GM21528 (cell line): ENCODE measurements around the gene BCLAF3.

ENCODE experiments used
- ATAC-seq: cut with Tn5 transposase; IDR thresholded peaks from one replicate; pipeline ENCODE4 v1.9.1; 2021; ENCODE audit warnings: mild to moderate bottlenecking, moderate library complexity; ENCODE audit not compliant: unreplicated experiment, low FRiP score

The BCLAF3 gene

GRCh38 chrX:19990556-19991349, at the start of gene BCLAF3:
Gene BCLAF3 (minus strand): TSS chrX:19991061. CDS start chrX:19970264, 20,797 bp downstream.
- peak; percentile 96 for ATAC-seq

DNA sequence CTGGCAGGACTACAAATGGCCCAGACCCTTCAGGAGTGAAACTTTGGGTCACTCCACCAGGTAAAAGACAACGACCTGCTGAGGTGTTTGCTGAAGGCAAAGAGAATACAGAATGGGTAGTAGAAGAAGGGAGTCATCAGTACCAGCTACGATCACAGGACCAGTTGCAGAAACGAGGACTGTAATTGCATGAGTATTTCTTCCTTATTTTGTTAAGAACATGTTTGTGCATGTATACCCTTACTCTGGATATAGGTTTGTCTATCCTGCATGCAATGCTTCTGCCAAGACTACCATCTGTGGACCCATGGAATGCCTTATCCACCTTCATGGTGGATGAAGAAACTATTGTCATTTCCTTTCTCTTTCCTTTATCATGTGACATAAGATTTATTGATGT, 48.1 kb upstream of the BCLAF3 start:
- no peak for ATAC-seq

GRCh38 chrX:20037186-20037585, 46.3 kb upstream of the BCLAF3 start:
- ATAC-seq: no peak

DNA sequence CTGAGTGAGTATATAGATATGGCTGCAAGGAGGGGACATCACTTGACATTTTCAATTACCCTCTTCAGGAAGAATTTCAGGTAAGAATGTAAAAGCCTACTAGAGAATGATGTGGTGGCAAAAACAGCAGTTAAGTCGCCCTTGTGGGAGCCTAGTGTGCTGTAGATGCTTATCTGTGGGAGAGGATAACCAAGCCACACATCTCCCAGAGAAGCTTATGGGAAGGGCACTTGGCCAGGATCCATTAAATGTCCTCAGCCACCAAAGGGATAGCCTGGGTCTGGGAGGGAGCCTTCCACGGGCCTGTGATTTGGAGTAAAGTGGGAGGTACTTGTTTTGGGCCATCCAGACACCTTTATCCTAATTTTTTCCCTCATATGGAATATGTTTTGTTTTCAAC, 41.3 kb upstream of the BCLAF3 start:
- no peak for ATAC-seq

- no peak for ATAC-seq
These were observed 38.9 kb upstream of the BCLAF3 start for GRCh38 chrX:20029728-20030127.

DNA sequence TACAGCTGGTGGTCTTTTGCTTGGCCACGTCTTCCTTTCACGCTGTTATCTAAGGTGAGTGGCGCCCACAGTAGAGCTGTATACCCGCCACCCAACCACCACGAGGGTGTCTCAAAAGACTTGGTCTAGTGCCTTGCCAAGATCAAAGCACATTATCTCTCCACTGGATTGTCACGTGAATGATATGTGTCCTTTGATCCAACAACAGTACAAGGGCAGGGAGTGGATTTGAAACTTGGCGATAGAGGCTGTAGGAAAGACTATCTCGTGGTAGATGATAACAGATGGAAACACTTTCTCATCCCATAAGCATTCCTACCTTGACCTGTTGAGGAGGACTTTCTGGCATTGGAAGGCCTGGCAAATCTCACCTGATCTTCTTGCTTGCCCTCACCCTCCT, 37.7 kb upstream of the BCLAF3 start:
- no peak for ATAC-seq

GRCh38 chrX:20026278-20026677, 35.4 kb upstream of the BCLAF3 start:
- no peak for ATAC-seq

GRCh38 chrX:20019672-20020365, 29.0 kb upstream of the BCLAF3 start:
- ATAC-seq: no peak

DNA sequence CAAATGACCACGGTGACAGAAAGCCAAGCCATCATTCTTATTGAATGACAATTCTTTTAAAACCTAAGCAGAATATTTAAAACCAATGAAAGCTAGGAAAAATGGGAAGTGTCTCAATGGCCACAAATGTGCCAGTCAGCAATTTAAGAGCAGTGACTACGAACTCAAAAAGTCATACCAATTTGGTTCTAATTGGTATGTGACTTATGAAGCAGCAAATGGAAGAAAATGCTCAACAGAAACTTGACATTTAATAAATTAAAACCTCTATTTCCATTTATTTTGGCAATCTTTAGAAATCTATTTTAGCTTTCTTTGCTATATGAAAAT, 25.7 kb upstream of the BCLAF3 start:
- ATAC-seq: no peak

DNA sequence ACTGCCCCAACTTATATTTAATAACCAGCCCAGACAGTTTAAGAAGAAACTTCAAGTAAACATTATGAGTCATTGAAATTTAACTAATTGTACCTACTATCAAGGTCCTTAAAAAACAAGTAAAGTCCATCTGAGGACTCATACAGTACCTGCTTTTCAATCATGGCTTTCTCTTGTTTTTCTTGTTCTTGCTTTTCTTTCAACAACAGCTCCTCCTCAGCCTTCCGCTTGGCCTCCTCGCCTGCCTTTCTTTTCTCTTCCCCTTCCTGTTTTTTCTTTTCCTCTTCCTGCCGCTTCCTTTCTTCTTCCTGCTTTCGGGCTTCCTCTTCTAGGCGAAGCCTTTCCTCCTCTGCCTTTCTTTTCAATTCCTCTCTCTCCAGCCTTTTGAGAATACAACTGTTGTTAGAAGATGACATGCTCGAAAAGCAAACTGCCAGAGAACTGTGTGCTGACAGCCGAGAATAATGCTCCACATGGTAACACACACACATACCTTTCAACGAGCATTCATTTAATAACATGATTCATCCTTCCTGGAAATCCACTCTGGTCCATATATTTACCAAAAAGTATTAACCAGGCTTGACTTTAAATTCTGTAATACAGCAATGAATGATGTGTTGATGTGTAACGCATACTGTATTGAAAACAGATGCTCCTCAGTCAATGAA, 25.2 kb upstream of the BCLAF3 start:
- no peak for ATAC-seq

GRCh38 chrX:20015422-20015821, 24.6 kb upstream of the BCLAF3 start:
- ATAC-seq: no peak

GRCh38 chrX:20011608-20012007, 20.7 kb upstream of the BCLAF3 start:
- ATAC-seq: no peak

- no peak for ATAC-seq
These were observed 17.2 kb upstream of the BCLAF3 start for GRCh38 chrX:20007962-20008622.

DNA sequence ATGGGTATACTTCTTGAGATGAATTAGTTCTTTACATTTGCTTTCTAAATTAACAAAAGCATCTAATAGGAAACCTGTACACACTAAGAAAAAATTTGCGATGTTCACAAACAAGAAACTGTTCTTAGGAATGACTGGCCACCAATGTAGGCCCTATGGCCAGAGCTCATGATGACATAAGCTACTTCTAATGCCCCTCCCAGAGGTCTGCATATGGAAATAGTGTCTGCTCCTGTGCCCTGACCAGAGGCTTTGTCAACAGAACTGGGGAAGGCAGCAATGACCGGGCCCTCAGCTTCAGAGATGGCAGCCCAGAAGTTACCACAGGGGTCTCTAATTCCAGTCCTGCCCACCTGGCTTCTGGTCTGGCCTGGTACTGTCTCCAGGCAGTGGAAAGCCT, 15.0 kb upstream of the BCLAF3 start:
- no peak for ATAC-seq

- ATAC-seq: no peak
These were observed 10.7 kb upstream of the BCLAF3 start for GRCh38 chrX:20001588-20001987.

DNA sequence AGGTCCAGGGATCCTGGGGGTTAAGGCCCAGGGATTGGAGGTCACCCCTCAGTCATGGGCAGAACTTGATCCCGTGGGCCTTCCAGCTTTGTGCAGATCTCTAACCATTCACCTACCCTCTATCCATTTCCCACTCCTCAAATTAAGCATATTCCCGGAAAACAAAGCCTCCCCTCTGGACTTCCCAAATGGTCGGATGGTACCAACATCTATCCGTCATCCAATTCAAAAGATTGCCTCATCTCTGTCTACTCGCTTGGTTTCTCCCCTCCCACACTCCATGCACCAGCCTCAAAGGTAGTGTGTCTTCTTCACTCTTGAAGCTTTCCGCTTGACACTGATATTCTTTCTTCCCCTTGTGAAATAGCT, 473 bp upstream of the BCLAF3 start:
- no peak for ATAC-seq

- ATAC-seq: peak; percentile 24
These were observed 708 bp downstream of the BCLAF3 start for GRCh38 chrX:19990151-19990555.

DNA sequence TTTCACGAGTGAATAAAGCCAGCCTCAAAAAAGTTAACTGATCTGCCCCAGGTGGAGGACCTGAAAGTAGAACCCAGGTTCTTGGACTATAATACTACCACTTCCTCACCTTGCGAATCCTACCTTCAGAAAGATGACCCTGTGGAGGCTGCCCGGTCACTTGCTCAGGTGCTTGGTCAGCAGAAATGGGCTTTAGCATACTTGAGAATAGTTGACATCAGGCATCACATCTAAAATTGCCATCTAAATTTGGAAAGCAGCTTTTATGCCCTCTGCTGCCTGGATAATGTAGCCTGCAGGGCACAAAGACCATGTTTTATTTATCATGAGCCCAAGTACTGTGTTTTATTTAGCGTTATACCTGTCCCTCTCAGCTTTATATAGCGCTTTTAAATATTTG, 3.0 kb downstream of the BCLAF3 start:
- ATAC-seq: no peak

DNA sequence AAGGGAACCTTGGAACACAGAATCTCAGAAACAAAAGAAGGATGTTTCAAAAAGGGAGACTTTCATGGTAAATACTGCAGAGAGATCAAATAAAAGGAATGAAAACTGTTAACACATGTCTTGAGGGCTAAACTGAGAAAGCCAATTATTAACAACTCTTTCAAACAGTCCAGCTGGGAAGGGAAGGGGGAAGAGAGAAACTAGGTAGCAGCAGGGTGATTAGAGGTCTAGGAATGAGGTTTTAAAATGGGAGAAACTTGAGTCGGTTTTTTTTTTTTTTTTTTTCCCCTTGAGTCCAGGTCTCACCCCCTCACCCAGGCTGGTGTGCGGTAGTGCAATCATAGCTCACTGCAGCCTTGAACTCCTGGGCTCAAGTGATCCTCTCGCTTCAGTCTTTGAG, 4.3 kb downstream of the BCLAF3 start:
- ATAC-seq: no peak

DNA sequence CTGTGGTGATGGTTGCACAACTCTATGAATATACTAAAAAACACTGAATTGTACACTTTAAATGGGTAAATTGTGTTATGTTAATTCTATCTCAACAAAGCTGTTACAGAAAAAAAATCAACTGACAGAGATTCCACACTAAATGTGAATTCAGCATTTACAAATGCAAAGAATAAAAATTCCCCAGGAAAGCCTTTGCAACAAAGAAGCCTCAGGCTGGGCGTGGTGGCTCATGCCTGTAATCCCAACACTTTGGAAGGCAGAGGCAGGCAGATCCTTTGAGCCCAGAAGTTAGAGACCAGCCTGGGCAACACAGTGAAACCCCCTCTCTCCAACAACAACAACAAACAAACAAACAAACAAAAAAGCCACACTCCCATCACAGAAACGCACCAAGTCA, 8.9 kb downstream of the BCLAF3 start:
- ATAC-seq: no peak

- no peak for ATAC-seq
These were observed 15.0 kb downstream of the BCLAF3 start for GRCh38 chrX:19975845-19976244.
